HepG2 (cell line): ENCODE data around the gene DDC. TPM values are rescaled to one million over a fixed set of nuclear protein-coding genes. Genes with fewer than 3 reads are reported as not detected.
A peak's percentile ranks its signal among the peaks of the same experiment; 100 is the strongest.

Source experiments
- NR2F2 ChIP-seq: IDR thresholded peaks from 2 replicates; pipeline ENCODE4 v1.6.1; 2012; ENCODE audit warnings: low read depth, inconsistent platforms, borderline replicate concordance
- RXRB ChIP-seq: IDR thresholded peaks from 2 replicates; pipeline ENCODE4 v1.6.1; 2016; ENCODE audit warnings: borderline replicate concordance, missing genetic modification reagents, missing compliant biosample characterization
- SP2 ChIP-seq: sonication (generic); formaldehyde crosslinking; IDR thresholded peaks from 2 replicates; pipeline ENCODE4 v1.5.1; 2020; ENCODE audit warnings: mild to moderate bottlenecking, missing genetic modification reagents
- SRSF1 ChIP-seq: fragments of 200-400 bp; formaldehyde crosslinking; optimal IDR thresholded peaks from 2 replicates; pipeline ENCODE3; 2017; ENCODE audit warnings: mild to moderate bottlenecking, low read depth, low read length, moderate library complexity
- STAG1 ChIP-seq: sonication (generic); formaldehyde crosslinking; IDR thresholded peaks from 2 replicates; pipeline ENCODE4 v1.4.0; 2020; ENCODE audit warnings: missing genetic modification reagents
- ZNF552 ChIP-seq: sonication (generic); formaldehyde crosslinking; IDR thresholded peaks from 2 replicates; pipeline ENCODE4 v1.9.0; 2022; ENCODE audit warnings: missing genetic modification reagents, mild to moderate bottlenecking, borderline replicate concordance
- ZNF660 ChIP-seq: sonication (generic); formaldehyde crosslinking; IDR thresholded peaks from 2 replicates; pipeline ENCODE4 v1.5.1; 2020; ENCODE audit warnings: mild to moderate bottlenecking, low read depth, missing genetic modification reagents, borderline replicate concordance
- ZNF672 ChIP-seq: sonication (generic); formaldehyde crosslinking; IDR thresholded peaks from 2 replicates; pipeline ENCODE4 v1.8.1; 2022; ENCODE audit warnings: missing genetic modification reagents
- ZZZ3 ChIP-seq: sonication (generic); formaldehyde crosslinking; IDR thresholded peaks from 2 replicates; pipeline ENCODE4 v1.4.0; 2020; ENCODE audit warnings: missing genetic modification reagents, mild to moderate bottlenecking, borderline replicate concordance
- polyA plus RNA-seq, 8 experiments: library from polyadenylated mRNA; depleted of rRNA in 3 of 8; stranded (reverse) in 7 of 8; unstranded in 1 of 8; fragments of >200 nt; fragmentation: Illumina TruSeq in 4 of 8; extraction: Trizol in 4 of 8; gene quantifications; 2 replicates each; pipeline versions ENCODE4 v1.2.1 to v1.2.3, GENCODE V29; 2011 to 2016; ENCODE audit warnings: low read depth in 4 of 8, missing spikeins in 1 of 8, mixed read lengths in 1 of 8; ENCODE audit not compliant: insufficient read depth in 1 of 8
- total RNA-seq, 5 experiments: library from RNA; depleted of rRNA; stranded (reverse); fragments of >200 nt; fragmentation: Illumina TruSeq; extraction: Trizol; gene quantifications; 2 replicates each; pipeline ENCODE4 v1.2.3, GENCODE V29; 2016; ENCODE audit warnings: low read depth in 1 of 5
- TF ChIP-seq, protein P1 (sequence below): sonication (generic); formaldehyde crosslinking; IDR thresholded peaks from 2 replicates; pipeline ENCODE4 v1.5.0; 2020; ENCODE audit warnings: missing genetic modification reagents
- TF ChIP-seq, protein P2 (sequence below): sonication (generic); formaldehyde crosslinking; IDR thresholded peaks from 2 replicates; pipeline ENCODE4 v1.4.0; 2020; ENCODE audit warnings: mild to moderate bottlenecking, missing genetic modification reagents
- TF ChIP-seq, protein P3 (sequence below), 2 experiments: sonication (generic) in 1 of 2; formaldehyde crosslinking in 1 of 2; IDR thresholded peaks; 2 replicates each; pipeline versions ENCODE4 v1.4.0 to v1.6.1; 2016 to 2020; ENCODE audit warnings: borderline replicate concordance in 1 of 2, low read depth in 1 of 2, mild to moderate bottlenecking in 1 of 2, missing genetic modification reagents in 1 of 2

DDC gene
- total and polyA plus RNA-seq, 2 of the 13 experiments (the other 11 are each of a cell fraction or from before 2014, with no cell fraction given) = 11.7 to 93.3 TPM

DNA sequence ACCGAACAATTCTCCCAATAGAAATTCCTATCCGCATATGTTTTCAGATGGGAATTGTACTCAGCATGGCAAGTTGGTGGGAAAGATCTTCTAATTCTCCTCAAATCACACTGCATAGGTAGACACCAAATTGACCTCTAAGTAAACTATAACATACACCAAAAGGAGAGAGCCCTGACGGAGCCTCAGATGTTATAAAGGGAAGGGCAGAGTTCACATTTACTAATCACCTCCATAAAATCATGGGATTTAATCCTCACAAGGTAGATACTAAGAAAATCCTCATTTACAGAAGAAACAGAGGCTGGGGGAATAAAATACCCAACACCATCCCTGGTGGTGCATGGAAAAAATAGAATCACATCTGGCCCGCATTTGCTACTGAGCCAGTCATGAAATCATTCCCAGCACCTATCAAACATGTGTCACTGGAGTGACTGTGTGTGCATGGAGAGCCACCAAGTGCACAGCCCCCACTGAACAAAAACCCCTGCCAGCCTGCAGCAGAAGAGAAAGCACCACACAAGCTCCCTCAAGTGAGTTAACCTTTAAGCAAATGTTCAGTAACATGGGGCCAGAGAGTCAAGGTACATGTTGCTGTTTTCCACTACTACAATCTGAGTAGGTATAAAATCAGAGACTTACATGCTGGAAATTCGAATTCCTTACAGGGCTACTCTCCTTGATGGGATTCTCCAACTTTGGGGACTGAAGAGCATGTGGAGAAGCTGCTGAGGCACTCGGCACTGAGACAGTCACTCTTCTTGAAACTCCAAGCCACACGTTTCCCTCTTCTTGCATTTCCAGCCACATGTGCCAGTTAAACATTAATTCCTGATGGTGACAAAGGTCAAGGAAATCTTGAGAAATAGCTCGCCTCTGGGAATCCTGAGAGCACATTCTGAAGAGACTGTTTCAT is at the start of gene DDC (continued):
- TF ChIP-seq, protein P1, sequence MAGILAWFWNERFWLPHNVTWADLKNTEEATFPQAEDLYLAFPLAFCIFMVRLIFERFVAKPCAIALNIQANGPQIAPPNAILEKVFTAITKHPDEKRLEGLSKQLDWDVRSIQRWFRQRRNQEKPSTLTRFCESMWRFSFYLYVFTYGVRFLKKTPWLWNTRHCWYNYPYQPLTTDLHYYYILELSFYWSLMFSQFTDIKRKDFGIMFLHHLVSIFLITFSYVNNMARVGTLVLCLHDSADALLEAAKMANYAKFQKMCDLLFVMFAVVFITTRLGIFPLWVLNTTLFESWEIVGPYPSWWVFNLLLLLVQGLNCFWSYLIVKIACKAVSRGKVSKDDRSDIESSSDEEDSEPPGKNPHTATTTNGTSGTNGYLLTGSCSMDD (CRISPR knock-in tag) = no peak
- TF ChIP-seq STAG1 (CRISPR knock-in tag) = peak; percentile 7; the same call in 1 of the 2 replicates
- TF ChIP-seq, protein P2, sequence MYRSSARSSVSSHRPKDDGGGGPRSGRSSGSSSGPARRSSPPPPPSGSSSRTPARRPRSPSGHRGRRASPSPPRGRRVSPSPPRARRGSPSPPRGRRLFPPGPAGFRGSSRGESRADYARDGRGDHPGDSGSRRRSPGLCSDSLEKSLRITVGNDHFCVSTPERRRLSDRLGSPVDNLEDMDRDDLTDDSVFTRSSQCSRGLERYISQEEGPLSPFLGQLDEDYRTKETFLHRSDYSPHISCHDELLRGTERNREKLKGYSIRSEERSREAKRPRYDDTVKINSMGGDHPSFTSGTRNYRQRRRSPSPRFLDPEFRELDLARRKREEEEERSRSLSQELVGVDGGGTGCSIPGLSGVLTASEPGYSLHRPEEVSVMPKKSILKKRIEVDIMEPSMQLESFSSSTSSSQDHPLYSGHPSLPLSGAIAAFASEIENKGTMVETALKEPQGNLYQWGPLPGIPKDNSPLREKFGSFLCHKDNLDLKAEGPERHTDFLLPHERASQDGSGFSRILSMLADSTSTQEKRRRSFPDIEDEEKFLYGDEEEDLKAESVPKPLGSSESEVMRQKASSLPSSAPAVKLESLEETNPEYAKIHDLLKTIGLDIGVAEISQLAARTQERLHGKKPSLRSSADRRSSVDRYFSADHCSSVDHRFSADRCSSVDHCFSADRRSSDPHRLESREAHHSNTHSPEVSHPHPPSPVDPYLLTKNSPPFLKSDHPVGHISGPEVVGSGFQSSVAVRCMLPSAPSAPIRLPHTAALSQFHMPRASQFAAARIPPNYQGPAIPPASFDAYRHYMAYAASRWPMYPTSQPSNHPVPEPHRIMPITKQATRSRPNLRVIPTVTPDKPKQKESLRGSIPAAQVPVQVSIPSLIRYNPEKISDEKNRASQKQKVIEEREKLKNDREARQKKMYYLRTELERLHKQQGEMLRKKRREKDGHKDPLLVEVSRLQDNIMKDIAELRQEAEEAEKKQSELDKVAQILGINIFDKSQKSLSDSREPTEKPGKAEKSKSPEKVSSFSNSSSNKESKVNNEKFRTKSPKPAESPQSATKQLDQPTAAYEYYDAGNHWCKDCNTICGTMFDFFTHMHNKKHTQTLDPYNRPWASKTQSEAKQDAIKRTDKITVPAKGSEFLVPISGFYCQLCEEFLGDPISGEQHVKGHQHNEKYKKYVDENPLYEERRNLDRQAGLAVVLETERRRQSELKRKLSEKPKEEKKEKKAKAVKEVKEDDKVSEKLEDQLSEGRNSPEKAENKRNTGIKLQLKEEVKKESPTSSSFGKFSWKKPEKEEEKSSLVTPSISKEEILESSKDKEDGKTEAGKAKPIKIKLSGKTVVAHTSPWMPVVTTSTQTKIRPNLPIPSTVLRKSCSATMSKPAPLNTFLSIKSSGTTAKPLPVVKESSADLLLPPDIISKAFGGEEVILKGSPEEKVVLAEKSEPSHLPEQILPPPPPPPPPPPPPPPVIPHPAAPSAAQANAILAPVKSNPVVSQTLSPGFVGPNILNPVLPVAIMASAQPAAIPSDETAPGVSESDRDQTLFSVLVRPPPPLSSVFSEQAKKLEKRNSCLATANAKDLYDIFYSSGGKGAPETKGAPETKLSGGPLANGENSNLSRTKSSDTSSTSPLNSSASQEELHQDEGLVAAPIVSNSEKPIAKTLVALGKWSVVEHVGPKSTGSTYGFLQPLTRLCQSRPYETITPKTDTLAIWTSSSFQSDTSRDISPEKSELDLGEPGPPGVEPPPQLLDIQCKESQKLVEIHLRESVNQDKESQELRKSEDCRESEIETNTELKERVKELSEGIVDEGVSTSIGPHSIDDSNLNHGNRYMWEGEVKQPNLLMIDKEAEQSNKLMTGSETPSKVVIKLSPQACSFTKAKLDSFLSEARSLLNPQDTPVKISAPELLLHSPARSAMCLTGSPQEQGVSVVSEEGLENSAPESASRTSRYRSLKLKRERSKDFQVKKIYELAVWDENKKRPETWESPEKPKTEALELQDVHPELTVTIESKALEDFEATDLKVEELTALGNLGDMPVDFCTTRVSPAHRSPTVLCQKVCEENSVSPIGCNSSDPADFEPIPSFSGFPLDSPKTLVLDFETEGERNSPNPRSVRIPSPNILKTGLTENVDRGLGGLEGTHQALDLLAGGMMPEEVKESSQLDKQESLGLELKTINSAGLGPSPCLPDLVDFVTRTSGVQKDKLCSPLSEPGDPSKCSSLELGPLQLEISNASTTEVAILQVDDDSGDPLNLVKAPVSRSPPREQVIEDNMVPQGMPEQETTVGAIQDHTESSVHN (CRISPR knock-in tag) = 0 out of 2 replicates have a peak, but pooled peaks have one; percentile 11
- TF ChIP-seq NR2F2 = 0 out of 2 replicates have a peak, but pooled peaks have one; percentile 63
- TF ChIP-seq RXRB (CRISPR knock-in tag) = peak; percentile 73; the same call in 1 of the 2 replicates
- TF ChIP-seq ZZZ3 (CRISPR knock-in tag) = no peak
- TF ChIP-seq SRSF1 = no peak
- no peak for TF ChIP-seq SP2 (CRISPR knock-in tag)
- no peak for TF ChIP-seq ZNF660 (CRISPR knock-in tag)
- TF ChIP-seq, protein P3, sequence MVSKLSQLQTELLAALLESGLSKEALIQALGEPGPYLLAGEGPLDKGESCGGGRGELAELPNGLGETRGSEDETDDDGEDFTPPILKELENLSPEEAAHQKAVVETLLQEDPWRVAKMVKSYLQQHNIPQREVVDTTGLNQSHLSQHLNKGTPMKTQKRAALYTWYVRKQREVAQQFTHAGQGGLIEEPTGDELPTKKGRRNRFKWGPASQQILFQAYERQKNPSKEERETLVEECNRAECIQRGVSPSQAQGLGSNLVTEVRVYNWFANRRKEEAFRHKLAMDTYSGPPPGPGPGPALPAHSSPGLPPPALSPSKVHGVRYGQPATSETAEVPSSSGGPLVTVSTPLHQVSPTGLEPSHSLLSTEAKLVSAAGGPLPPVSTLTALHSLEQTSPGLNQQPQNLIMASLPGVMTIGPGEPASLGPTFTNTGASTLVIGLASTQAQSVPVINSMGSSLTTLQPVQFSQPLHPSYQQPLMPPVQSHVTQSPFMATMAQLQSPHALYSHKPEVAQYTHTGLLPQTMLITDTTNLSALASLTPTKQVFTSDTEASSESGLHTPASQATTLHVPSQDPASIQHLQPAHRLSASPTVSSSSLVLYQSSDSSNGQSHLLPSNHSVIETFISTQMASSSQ (IDR thresholded peaks at IDR 0.05; ENCODE audit: low read depth) = peak; percentile 94
- TF ChIP-seq, protein P3 (CRISPR knock-in tag; IDR thresholded peaks at IDR 0.05; ENCODE audit: borderline replicate concordance) = peak; percentile 98
- no peak for TF ChIP-seq ZNF672
- no peak for TF ChIP-seq ZNF552
